ENCODE data around the gene SEMG1.

Gene SEMG1

DNA sequence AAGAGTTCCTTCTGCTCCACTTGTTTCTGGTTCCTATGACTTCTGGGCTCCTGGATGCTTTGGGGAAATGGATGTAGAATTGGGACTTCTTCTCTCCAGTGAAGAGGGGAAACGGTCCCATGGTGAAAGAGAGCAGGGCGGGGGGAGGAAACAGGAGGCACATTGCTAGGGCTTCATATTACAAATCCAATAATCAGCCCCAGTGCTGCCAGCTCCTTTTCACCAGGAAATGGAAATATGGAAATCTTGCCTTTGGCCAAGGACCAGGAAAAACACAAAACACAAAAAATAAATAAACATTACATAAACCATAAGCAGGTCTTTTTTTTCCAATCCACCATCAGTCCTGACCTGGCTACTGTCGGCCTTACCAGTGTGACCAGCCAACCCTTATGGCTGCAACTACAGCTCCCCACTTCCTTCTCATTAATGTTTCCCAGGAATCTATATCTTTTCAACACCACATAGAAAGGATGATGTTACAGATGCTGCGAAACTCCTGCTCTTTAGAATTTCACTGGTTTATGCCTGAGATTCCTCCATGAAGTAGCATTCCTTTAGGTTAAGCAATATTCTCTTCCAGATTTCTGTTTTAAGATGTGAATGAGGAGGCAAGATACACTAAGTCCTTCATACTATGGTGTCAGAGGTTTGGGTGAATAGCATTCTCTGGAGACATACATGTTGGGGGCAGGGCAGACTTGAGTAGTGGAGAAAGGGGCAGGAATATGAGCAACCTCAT lies 30.1 kb upstream of the SEMG1 start:
- FAIRE-seq, result no peak
- no peak for DNase-seq (ENCODE audit: insufficient read length, low spot score)
- TF ChIP-seq, protein P1, sequence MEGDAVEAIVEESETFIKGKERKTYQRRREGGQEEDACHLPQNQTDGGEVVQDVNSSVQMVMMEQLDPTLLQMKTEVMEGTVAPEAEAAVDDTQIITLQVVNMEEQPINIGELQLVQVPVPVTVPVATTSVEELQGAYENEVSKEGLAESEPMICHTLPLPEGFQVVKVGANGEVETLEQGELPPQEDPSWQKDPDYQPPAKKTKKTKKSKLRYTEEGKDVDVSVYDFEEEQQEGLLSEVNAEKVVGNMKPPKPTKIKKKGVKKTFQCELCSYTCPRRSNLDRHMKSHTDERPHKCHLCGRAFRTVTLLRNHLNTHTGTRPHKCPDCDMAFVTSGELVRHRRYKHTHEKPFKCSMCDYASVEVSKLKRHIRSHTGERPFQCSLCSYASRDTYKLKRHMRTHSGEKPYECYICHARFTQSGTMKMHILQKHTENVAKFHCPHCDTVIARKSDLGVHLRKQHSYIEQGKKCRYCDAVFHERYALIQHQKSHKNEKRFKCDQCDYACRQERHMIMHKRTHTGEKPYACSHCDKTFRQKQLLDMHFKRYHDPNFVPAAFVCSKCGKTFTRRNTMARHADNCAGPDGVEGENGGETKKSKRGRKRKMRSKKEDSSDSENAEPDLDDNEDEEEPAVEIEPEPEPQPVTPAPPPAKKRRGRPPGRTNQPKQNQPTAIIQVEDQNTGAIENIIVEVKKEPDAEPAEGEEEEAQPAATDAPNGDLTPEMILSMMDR (IDR thresholded peaks at IDR 0.05; ENCODE audit: insufficient read depth, missing control alignments), result no peak

DNA sequence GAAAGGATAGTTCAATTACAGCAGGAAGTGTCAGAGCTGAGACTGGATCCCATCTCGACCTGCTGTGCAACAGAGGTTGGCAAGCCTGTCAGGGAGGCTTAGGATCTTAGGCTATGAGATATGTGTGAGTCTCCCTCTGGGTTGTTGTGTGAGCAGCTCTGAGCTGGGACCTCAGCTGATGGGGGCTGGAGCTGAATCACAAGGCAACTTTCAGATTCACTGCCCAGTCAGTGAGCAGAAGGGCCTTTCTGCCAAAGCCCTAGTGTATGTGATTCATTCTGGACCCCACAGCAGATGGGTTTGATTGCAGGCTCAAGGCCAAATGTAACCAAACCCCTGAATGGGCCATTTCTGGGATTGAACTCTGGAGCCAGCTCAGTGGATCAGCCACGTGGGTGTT lies 27.7 kb upstream of the SEMG1 start:
- TF ChIP-seq, protein P1 (IDR thresholded peaks at IDR 0.05; ENCODE audit: insufficient read depth, missing control alignments), result no peak
- DNase-seq (ENCODE audit: insufficient read length, low spot score) (no peak), FAIRE-seq (no peak)

DNA sequence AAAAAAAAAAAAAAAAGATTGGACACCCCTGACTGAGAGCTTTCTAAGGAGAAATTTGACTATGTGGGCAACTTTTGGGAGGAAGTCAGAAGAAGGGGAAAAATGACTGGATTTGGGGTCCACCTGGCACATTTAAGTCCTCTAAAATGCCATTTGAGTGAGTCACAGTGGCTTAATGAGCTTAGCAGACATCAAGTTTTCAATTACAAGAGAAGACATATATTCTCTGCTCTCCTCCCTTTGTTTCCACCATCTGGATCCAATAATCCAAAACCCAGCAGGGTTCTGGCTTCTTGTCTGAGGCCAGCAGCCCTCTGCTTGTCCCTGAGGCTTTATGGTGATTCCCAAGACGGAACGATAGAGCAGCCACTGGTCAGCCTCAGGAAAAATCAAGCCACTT lies 25.2 kb upstream of the SEMG1 start:
- TF ChIP-seq, protein P1 (IDR thresholded peaks at IDR 0.05; ENCODE audit: insufficient read depth, missing control alignments), result no peak
- FAIRE-seq (no peak), DNase-seq (ENCODE audit: insufficient read length, low spot score) (no peak)

GRCh38 chr20:45183084-45183483 lies 23.7 kb upstream of the SEMG1 start:
- FAIRE-seq (no peak), DNase-seq (ENCODE audit: insufficient read length, low spot score) (no peak)
- TF ChIP-seq, protein P1 (IDR thresholded peaks at IDR 0.05; ENCODE audit: insufficient read depth, missing control alignments), result no peak

- no peak for DNase-seq (ENCODE audit: insufficient read length, low spot score)
- TF ChIP-seq, protein P1 (IDR thresholded peaks at IDR 0.05; ENCODE audit: insufficient read depth, missing control alignments), result no peak
- no peak for FAIRE-seq
These were observed 19.1 kb upstream of the SEMG1 start for GRCh38 chr20:45187693-45188092.

DNA sequence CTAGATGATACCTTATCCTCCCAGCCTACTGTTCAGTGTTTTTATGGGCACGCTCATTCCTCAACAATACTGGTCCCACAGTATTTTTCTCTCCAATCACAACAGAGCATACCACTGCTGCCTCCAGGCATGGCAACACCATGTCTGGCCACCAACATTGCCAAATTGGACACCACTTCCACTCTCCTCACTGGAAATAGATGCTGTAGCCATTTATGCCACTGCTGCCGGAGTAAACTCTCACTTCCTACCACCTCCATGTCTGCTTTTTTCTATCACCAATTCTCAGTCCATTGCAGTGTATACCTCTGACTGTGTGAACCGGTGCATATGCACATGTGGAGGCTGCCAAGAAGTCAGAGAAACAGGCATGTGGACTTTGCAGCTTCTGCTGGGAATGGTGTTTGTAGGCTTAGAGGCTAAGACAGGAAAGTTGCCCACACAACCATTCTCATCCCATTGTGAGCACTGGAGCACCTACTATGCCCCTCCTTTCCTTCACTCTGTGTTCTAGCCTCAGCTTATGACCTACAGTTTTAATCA lies 17.7 kb upstream of the SEMG1 start:
- DNase-seq (ENCODE audit: insufficient read length, low spot score), result no peak
- FAIRE-seq, result no peak
- TF ChIP-seq, protein P1 (IDR thresholded peaks at IDR 0.05; ENCODE audit: insufficient read depth, missing control alignments), result no peak

GRCh38 chr20:45189861-45190260 lies 17.0 kb upstream of the SEMG1 start:
- TF ChIP-seq, protein P1 (IDR thresholded peaks at IDR 0.05; ENCODE audit: insufficient read depth, missing control alignments), result no peak
- no peak for DNase-seq (ENCODE audit: insufficient read length, low spot score)
- FAIRE-seq, result no peak

Data from D721Med (cell line).